ENCODE measurements around the gene RNF144B.
"Not testable (repeated sequence)": the region's sequence is repeated elsewhere in the genome, so short reads cannot be mapped to it uniquely, and the experiment has no call there.

The RNF144B gene

DNA sequence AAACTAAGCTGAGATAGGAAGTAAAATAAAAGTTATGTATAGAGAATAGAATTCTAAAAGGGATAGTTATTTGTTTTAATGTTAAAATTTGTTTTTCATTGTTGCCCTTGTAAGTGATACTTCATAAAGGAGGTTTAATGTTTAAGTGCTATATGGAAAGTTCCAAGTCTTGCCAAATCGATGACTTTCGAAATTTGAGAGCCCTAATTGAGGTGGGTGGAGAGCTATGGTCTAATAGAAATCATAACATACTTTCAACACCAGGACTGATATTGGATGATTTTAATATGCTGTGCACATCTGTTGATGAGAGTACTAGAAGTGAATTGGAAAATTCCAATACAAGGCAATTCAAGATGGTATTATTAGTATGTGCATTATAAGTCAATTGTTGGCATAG lies 64.6 kb downstream of the RNF144B start:
- DNase-seq = no peak

- DNase-seq = no peak
Observed at GRCh38 chr6:18454446-18454845, 67.3 kb downstream of the RNF144B start.

DNA sequence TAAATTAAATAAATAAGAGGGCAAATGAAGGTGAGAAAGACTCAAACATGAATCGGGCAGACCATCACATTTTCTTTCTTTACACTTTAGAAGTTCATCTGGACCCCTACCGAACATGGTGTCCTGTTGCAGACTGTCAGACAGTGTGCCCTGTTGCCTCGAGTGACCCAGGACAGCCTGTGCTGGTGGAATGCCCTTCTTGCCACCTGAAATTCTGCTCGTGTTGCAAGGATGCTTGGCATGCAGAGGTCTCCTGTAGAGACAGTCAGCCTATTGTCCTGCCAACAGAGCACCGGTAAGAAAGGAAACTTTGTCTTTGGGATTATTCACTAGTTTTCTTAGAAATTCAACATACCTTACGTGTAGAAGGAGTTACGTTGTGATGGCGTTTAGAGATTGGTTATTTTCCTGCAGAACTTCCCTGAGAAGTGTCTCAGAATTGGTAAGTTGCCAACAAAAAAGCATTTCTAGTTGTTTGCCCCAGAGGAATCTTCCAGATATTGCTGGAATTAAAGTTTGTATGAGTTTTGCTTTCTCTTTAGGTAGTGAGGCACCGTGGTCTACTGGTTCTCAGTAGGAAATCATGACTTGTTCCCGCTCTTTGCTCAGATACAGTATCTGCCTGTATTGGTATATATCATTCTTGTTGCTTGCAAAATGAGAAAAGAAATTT lies 70.1 kb downstream of the RNF144B start:
- DNase-seq = no peak

GRCh38 chr6:18458086-18458485 lies 70.9 kb downstream of the RNF144B start:
- not testable (repeated sequence) for DNase-seq

- DNase-seq = no peak
Observed at GRCh38 chr6:18463429-18463828, 76.3 kb downstream of the RNF144B start.

- peak; percentile 46 to 79 for DNase-seq
Observed at GRCh38 chr6:18464176-18464575, 77.0 kb downstream of the RNF144B start.

- DNase-seq = peak; percentile 88 to 98
Observed at GRCh38 chr6:18465410-18466154, 78.4 kb downstream of the RNF144B start.

- DNase-seq = no peak
Observed at GRCh38 chr6:18467741-18468502, 80.8 kb downstream of the RNF144B start.

DNA sequence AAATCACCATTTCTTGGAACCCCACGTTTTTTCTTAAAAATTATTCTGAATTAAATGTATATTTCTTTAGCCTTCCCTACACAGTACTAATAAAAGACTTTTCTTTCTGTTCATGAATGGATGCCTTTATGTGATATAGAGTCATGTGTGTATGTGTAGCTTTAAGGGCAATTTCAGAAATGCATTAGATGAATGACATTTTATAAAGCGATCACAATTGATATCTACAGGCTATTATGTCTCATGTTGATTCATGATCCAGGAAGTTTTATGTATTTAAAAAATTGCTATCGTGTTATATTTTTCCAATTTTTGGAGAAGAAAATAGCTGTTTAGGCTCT lies 81.3 kb downstream of the RNF144B start:
- DNase-seq = no peak

GRCh38 chr6:18469536-18469935 lies 82.4 kb downstream of the RNF144B start:
- DNase-seq = no peak

GRCh38 chr6:18471232-18471964 lies 84.2 kb downstream of the RNF144B start:
- no peak for DNase-seq

GRCh38 chr6:18472941-18473340 lies 85.8 kb downstream of the RNF144B start:
- DNase-seq = no peak

- no peak for DNase-seq
Observed at GRCh38 chr6:18473755-18474154, 86.6 kb downstream of the RNF144B start.

DNA sequence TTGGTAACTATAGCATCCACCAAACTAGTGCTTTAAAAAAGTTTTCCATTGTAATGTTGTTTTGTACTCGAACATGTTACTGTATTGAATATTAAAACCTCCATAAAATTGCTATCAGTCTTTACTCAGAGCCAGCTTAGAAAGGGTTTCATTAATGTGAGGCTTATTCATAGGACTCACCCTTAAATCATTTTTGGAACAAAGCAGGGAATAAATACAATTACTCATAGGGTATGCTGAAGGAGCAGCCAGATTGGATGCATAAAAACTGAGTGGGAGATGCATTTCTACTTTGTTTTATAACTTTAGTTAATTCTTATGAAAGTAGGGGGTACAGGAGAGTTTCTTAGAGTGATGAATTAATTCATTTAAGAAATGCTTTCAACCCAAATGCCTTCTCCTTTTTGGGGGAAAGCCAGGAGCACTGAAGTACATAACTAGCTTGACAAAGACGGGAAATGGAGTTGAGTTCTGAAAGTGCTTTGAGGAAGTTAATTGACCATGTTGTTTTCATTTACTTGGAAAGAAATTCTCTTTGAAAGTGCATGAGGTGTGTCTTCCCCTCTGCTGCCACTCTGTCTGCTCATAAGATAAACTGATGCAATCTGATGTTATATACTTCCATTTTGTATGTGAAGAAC lies 90.3 kb downstream of the RNF144B start:
- DNase-seq = no peak

- no peak for DNase-seq
Observed at GRCh38 chr6:18478610-18479009, 91.5 kb downstream of the RNF144B start.

GRCh38 chr6:18481870-18482269 lies 94.7 kb downstream of the RNF144B start:
- no peak for DNase-seq

DNA sequence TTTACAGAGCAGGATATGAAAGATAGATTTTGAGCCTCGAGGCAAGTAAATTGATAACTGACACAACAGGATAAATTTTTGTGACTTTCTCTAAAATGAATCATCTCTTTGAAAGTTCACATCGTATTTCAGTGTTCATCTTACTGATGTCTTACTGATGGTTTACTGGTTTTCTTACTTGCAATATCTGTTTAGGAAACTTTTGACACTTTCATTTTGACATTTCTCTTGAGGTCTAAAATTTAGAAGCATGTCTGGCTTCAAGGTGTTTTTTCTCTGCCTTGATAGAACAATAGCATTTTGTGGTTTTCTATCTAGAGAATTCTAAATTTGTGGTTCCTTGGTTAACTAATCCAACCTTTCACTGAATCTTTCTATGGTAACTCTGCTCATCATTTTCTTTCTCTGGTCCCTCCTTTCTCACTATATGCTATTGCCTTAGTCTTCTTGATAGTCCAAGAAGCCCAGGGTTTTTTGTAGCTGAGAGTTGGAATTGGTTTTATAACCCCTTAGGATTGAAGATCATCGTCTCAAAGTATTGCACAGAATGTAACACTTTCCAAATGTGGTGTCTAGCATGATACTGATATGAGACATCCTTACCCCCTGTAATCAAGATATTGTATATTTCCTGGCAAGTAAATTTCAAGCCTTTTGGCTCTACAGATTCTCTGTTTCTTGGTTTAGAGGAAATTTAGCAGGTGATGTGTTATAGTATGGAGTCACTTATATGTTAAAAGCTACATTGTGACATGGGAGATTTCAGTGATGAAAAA lies 98.7 kb downstream of the RNF144B start:
- no peak for DNase-seq

DNA sequence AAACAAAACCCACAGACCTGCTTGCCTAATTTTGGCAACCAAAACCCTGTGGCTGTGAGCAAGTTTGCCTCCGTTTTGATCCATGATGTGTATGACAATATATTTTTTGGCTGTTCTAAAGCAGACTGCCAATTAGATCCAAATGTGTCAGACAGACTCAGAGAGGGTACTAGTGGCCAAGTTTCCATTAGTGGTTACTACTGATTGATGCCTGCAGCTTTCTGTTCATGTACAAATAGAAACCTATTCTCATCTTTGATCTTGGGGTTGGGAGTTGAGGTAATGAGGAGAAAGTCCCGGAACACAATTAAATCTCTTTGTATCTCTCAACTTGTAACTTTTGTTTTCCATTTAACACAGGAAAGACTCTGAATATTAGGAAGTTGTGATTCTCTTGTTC lies 100.9 kb downstream of the RNF144B start:
- DNase-seq = no peak

DNA sequence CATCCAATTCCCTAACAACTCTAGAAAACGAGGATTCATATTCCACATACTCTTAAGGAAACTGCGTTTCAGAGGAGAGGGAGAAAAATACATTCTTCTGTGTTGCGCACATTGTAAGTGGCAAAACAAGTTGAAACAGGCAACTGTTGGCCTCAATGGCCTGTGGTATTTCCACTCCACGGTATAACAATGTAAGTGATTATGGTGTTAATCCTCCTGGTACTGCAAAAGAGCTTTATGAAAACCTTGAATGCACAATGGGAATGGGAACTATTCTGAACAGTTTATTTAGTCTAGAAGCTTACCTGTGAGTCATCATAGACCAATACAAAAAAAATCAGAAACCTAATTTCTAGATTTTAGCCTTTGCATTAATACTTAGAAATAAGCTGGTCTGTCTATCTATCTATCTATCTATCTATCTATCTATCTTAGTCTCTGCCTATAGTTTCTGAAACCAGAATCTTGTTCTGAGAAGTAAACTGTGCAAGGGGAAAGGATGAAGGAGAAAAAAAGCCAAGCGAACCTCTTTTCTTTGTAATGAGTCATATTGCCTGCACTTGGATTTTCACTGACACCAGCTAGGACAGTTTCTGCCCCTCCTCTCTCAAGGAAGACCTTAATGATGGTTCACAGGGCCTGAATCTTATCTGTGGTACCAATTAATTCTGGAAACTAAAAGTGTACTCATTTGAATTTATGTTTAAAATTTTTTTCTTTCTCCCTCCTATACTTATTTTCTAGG lies 101.5 kb downstream of the RNF144B start:
- no peak for DNase-seq

GRCh38 chr6:18489335-18489734 lies 102.2 kb downstream of the RNF144B start:
- no peak for DNase-seq
